IPS-NIHi11 (cell line): ENCODE measurements around the gene OR4F3.
"Not testable (repeated sequence)": the region's sequence is repeated elsewhere in the genome, so short reads cannot be mapped to it uniquely, and the experiment has no call there.

Experiments used
- DNase-seq: peaks from one replicate; pipeline ENCODE4 v3.0.0; 2012; ENCODE audit warnings: mixed read lengths, low spot score

The OR4F3 gene

GRCh38 chr5:181366968-181367367 lies at the start of gene OR4F3:
TSS of gene OR4F3 (plus strand) at chr5:181367268.
- DNase-seq = not testable (repeated sequence)
